C4-2B (cell line): ENCODE results near the gene LYPD6.

Experiments
- H3K27ac ChIP-seq: fragments of 450-650 bp; 2 replicates; pipeline ENCODE4 v1.5.1; 2017
- ZFX ChIP-seq: fragments of 450-650 bp; IDR thresholded peaks from 2 replicates; pipeline ENCODE4 v1.6.1; 2017
- TF ChIP-seq, protein P1 (sequence below): fragments of 450-650 bp; conservative IDR thresholded peaks from 2 replicates; pipeline ENCODE4 v1.5.1; 2017; ENCODE audit warnings: mild to moderate bottlenecking

Gene LYPD6

DNA sequence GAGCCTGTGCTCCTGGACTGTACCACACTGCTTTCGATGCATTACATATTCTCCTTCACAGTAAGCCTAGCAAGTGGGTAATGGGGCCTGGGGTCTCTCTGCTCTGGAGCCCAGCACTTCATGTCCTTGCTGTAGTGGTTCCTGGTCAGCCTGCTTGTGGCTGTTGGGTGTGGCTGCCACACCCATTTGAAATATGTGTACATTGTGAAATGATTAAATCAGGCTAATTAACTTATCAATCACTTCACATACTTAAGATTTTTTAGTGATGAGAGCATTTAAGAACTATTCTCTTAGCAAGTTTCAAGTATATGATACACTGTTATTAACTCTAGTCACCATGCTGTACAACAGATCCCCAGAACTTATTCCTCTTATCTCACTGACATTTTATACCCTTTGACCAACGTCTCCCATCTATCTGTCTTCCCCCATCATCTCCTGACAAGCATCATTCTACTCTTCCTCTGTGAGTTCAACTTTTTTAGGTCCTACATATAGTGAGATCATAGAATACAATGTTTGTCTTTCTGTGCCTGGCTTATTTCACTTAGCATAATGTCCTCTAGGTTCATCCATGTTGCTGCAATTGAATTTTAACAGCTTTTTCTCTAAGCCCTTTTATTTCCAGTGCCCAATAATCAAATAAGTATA is 92.1 kb downstream of the LYPD6 start:
- TF ChIP-seq, protein P1, sequence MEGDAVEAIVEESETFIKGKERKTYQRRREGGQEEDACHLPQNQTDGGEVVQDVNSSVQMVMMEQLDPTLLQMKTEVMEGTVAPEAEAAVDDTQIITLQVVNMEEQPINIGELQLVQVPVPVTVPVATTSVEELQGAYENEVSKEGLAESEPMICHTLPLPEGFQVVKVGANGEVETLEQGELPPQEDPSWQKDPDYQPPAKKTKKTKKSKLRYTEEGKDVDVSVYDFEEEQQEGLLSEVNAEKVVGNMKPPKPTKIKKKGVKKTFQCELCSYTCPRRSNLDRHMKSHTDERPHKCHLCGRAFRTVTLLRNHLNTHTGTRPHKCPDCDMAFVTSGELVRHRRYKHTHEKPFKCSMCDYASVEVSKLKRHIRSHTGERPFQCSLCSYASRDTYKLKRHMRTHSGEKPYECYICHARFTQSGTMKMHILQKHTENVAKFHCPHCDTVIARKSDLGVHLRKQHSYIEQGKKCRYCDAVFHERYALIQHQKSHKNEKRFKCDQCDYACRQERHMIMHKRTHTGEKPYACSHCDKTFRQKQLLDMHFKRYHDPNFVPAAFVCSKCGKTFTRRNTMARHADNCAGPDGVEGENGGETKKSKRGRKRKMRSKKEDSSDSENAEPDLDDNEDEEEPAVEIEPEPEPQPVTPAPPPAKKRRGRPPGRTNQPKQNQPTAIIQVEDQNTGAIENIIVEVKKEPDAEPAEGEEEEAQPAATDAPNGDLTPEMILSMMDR, result no peak
- TF ChIP-seq ZFX, result no peak
- no peak overlapping the region for H3K27ac ChIP-seq

DNA sequence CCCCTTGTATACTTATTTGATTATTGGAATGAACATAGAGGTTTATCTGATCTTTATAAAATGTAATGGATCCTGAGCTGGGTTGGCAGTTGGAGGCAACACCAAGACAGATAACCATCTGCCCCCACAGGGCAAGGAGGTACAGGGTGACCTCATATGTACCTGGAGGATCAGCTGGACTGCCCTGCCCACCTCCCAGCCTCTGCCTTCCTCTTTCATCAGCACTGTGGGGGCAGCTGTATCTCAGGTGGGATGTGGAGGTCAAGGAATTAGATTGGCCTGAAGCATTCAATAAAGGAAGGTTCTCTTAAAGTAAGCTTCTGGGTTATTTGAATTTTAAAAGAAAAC is 92.6 kb downstream of the LYPD6 start:
- H3K27ac ChIP-seq, result no peak overlapping the region
- TF ChIP-seq, protein P1, result no peak
- TF ChIP-seq ZFX, result no peak

DNA sequence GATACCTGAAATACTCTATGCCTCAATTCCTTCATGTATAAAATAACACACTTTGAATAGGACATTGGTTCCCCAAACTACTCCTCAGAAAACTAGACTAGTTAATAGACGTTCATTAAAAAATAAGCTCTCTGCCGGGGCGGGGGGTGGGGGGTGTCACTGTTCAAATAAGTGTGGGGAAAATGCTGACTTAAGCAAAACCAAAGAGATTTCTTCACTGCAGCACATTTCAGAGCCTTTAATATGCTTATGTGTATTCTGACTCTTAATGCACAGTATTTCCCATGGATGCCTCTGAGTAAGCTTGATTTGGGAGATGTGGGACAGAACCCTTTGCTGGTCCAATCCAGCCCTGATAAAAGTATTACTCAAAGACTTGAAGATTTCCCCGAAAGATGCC is 93.2 kb downstream of the LYPD6 start:
- no peak overlapping the region for H3K27ac ChIP-seq
- TF ChIP-seq ZFX, result no peak

DNA sequence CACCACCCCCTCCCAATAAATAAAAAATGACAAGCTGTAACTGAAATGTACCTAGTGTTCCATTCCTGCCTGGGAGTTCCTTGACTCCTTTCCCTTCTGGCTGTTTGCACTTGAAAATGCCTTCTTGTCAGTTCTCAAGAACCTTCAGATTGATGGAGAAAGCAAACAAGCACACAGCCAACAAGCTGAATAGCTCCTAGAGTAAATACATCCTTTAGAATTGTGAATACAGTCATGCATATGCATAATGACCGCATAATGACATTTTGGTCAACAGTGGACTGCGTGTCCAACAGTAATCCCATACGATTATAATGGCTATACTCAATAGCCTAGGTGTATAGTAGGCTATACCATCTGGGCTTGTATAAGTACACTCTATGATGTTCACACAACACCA is 97.0 kb downstream of the LYPD6 start:
- H3K27ac ChIP-seq, result no peak overlapping the region
- TF ChIP-seq, protein P1, result no peak
- no peak for TF ChIP-seq ZFX

DNA sequence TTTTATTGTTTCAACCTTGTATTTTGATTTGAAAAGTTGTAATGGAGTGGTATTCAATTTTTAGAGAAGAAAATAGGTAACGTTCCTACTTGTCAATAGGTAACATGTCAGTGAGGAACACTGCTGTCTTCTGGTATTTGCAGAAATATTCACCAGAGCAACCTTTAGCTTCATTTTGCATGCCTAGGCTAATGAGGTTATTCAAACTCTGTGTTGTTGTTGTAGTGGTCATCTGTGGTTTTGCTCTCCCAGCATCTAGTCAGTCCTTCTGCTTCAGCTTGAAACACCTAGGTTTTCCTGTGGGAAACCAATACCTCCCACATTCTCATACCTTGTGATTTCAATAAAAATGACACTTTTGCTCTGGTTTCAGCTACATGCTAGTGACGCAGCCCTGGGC is 98.4 kb downstream of the LYPD6 start:
- TF ChIP-seq, protein P1, result no peak
- no peak for TF ChIP-seq ZFX
- H3K27ac ChIP-seq, result no peak overlapping the region

DNA sequence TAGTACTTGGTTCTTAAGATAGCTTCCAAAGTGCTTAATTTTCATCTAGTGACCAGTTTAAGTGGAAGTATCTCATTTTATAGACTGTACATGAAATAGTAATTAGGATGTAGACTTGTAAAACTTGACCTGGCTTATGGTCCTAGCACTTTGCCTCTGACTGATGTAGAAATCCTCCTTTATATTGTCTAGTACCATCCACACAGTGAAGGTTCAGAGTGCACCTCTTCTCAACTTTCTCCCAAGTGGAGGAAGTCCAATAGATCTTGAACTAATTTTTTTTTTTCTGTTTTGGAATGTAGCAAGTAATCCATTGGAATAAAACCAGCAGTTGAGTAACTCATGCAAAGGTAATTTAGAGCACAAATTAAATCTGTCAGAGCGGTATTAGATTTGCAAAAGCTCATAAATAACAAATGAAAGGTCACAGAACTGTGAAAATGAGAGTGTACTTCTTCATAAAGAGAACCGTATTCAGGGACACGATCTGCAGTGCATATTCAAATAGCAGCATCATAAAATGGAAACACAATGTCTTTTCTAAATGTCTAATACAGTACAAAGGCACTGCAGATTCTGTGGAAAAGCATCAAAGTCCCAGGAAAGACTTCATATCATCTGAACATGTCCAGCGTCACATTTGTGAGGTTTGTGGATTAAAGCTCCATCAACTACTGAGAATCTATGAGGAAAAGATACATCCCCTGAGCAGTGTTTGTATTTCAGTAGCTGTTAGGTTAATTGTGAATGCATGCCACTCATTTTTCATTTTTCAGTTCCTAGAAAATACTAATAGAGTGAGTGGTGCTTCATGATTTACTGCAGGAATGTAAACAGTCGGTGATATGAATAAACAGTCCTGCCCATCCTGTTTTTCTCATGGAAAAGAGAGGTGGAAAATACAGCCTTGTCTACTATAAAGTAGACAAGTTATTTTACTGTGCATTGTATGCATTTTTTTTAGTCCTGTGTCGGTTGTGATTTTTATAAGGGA is 100.7 kb downstream of the LYPD6 start:
- TF ChIP-seq, protein P1, result no peak
- H3K27ac ChIP-seq, result no peak overlapping the region

DNA sequence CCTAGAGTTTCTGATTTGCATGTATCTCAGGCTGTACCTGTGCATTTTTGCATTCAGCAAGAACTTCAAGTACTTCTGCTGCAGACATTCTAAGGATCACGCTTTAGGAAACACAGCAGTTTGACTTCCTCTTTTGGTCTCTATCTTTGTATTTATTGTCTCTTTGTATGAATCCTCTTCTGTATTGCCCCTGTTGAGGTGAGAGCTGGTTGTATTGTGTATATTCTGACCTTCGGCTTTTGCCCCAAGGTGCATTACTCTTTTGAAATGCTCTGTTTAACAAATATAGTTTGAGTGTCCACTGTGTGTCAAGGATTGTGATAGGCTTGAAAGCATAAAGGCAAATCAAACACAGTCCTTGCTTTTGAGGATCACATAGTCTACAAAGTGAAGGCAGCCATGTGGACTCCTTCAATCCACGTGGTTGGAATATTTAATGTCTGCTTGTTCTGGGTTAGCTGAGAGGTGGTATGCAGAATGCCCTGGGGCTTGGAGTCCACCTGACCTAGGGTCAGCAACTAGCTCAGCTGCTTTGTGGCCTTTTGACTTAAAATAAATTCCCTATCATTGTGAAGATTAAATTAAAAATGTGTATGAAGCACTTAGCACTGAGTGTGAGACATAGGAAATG is 108.1 kb downstream of the LYPD6 start:
- H3K27ac ChIP-seq, result no peak overlapping the region
- no peak for TF ChIP-seq ZFX
- TF ChIP-seq, protein P1, result no peak
